Activated B cell treated with CpG ODN at 0.5 μM for 24 hours (primary cell): ENCODE results near the gene SLFN5. TPM values are rescaled to one million over a fixed set of nuclear protein-coding genes. Genes with fewer than 3 reads are reported as not detected.

Experiments used
- ATAC-seq: fragments of 200-7000 bp; cut with Tn5 transposase; one replicate; pipeline ENCODE4 v1.10.0; 2021; ENCODE audit warnings: low read depth, mild to moderate bottlenecking, moderate library complexity
- CTCF ChIA-PET: fragments of 350-600 bp; sonication (Branson Sonifier 250); formaldehyde crosslinking; loops from one replicate; lab custom pipeline; 2021; ENCODE audit warnings: antibody characterized with exemption; lab: Charles Lee
- POLR2A ChIA-PET: fragments of 350-600 bp; sonication (Branson Sonifier 250); formaldehyde crosslinking; loops from one replicate; lab custom pipeline; 2021; ENCODE audit warnings: antibody characterized with exemption; lab: Charles Lee
- DNase-seq: peaks from one replicate; pipeline ENCODE4 v3.0.0; 2022
- H3K27ac Mint-ChIP-seq: one replicate; pipeline ENCODE4 v1.8.0; 2020; ENCODE audit warnings: mixed read lengths
- H3K27me3 Mint-ChIP-seq: one replicate; pipeline ENCODE4 v1.8.0; 2021; ENCODE audit warnings: mixed read lengths
- H3K36me3 Mint-ChIP-seq: one replicate; pipeline ENCODE4 v1.8.0; 2021; ENCODE audit warnings: low read depth, mixed read lengths
- H3K4me1 Mint-ChIP-seq: one replicate; pipeline ENCODE4 v1.8.0; 2021; ENCODE audit warnings: mixed read lengths
- H3K4me3 Mint-ChIP-seq: one replicate; pipeline ENCODE4 v1.8.0; 2020; ENCODE audit warnings: mild to moderate bottlenecking, mixed read lengths
- H3K9me3 Mint-ChIP-seq: one replicate; pipeline ENCODE4 v1.8.0; 2020; ENCODE audit warnings: mixed read lengths
- CTCF ChIP-seq: fragments of 200-600 bp; IDR thresholded peaks from one replicate; pipeline ENCODE4 v1.8.0; 2022; ENCODE audit warnings: antibody characterized with exemption, mild to moderate bottlenecking
- intact Hi-C: fragments of 100-400 bp; cut with micrococcal nuclease; formaldehyde crosslinking; loops from one replicate; pipeline ENCODE4 v1.15.1; 2024
- total RNA-seq: library from RNA; stranded (reverse); gene quantifications from 2 replicates; pipeline ENCODE4 v1.2.3, GENCODE V29; 2022

SLFN5 gene
- total RNA-seq, 1 donor from 2014 or later: 15.2 TPM

GRCh38 chr17:35235917-35236316, 7.0 kb upstream of the SLFN5 start:
- POLR2A ChIA-PET: no interaction called here
- CTCF ChIA-PET: no interaction called here
- Mint-ChIP-seq H3K4me3 (no peak overlapping the region), H3K9me3 (no peaks in the 10 kb centered on the region), H3K4me1 (peaks cover 7% of the 10 kb centered on the region), H3K36me3 (no peaks in the 10 kb centered on the region), H3K27ac (no peak overlapping the region), H3K27me3 (peaks cover 29% of the 10 kb centered on the region)
- TF ChIP-seq CTCF: no peak
- ATAC-seq (no peak), DNase-seq (no peak)
- intact Hi-C loops: no loop called here

DNA sequence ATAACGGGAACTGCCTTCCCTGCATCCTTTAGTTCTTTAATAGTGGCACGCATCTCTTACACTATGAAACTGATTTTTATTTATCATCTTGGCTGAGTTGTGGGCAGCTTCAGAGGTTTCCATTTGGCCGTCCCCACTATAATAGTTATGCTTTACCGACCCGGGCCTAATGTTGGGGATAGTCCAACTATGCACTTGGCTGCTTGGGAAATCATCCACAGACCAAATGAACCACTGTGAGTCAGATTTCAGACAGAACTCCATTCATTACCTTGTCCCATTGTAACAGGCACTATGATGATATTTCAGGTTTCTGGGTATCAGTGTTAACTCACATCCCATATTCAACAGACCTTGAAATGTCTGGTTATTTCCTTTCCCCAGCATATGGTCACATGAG, 6.1 kb upstream of the SLFN5 start:
- Mint-ChIP-seq H3K4me1 (peaks cover 10% of the 10 kb centered on the region), H3K36me3 (no peaks in the 10 kb centered on the region), H3K4me3 (no peak overlapping the region), H3K27me3 (peaks cover 24% of the 10 kb centered on the region), H3K9me3 (no peaks in the 10 kb centered on the region), H3K27ac (no peak overlapping the region)
- ChIA-PET CTCF (no interaction called here), POLR2A (no interaction called here)
- intact Hi-C loops: no loop called here
- no peak for ATAC-seq
- DNase-seq: no peak
- no peak for TF ChIP-seq CTCF

- Mint-ChIP-seq H3K27me3 (peaks cover 24% of the 10 kb centered on the region), H3K27ac (no peak overlapping the region), H3K9me3 (no peaks in the 10 kb centered on the region), H3K4me3 (no peak overlapping the region), H3K4me1 (peaks cover 18% of the 10 kb centered on the region), H3K36me3 (peaks cover 7% of the 10 kb centered on the region)
- CTCF ChIA-PET: no interaction called here
- no peak for TF ChIP-seq CTCF
- POLR2A ChIA-PET: no interaction called here
- no peak for DNase-seq
- intact Hi-C loops: no loop called here
- ATAC-seq: no peak
These were observed 4.1 kb upstream of the SLFN5 start for GRCh38 chr17:35238821-35239220.

- Mint-ChIP-seq H3K4me3 (no peak overlapping the region), H3K27ac (no peak overlapping the region), H3K4me1 (peaks cover 28% of the 10 kb centered on the region), H3K27me3 (peaks cover 18% of the 10 kb centered on the region), H3K36me3 (peaks cover 7% of the 10 kb centered on the region), H3K9me3 (no peaks in the 10 kb centered on the region)
- intact Hi-C loops: loop anchor here (5.0 kb wide), 5 partner anchors 178 to 1707 kb away; partner anchors contain the start of genes AATF, C17orf50, LIG3 and RFFL
- ChIA-PET CTCF (interaction anchor here (1.1 kb wide), 1 partner anchor 73 kb away, joined by 3 read pairs; no protein-coding TSS in a partner anchor), POLR2A (no interaction called here)
- no peak for ATAC-seq
- no peak for DNase-seq
- no peak for TF ChIP-seq CTCF
These were observed 3.0 kb upstream of the SLFN5 start for GRCh38 chr17:35239823-35240222.

- ATAC-seq (no peak), DNase-seq (no peak)
- TF ChIP-seq CTCF: no peak
- H3K27me3 Mint-ChIP-seq: peaks cover 8% of the 10 kb centered on the region
- ChIA-PET POLR2A (no interaction called here), CTCF (no interaction called here)
- intact Hi-C loops: loop anchor here (5.0 kb wide), 5 partner anchors 179 to 1706 kb away; partner anchors contain the start of genes AATF, C17orf50, LIG3 and RFFL
- peaks cover 7% of the 10 kb centered on the region for H3K36me3 Mint-ChIP-seq
- peaks cover 30% of the 10 kb centered on the region for H3K4me1 Mint-ChIP-seq
- no peaks in the 10 kb centered on the region for H3K9me3 Mint-ChIP-seq
- H3K27ac Mint-ChIP-seq: no peak overlapping the region
- no peak overlapping the region for H3K4me3 Mint-ChIP-seq
These were observed 2.0 kb upstream of the SLFN5 start for GRCh38 chr17:35240861-35241260.
